CD4-positive, alpha-beta T cell (primary cell): Measurements from ENCODE around the gene TMPRSS6. TPM values are rescaled to one million over a fixed set of nuclear protein-coding genes. Genes with fewer than 3 reads are reported as not detected.
A peak's percentile ranks its signal among the peaks of the same experiment; 100 is the strongest.

Experiments used
- ATAC-seq: fragments of 200-7000 bp; cut with Tn5 transposase; one replicate; pipeline ENCODE4 v1.10.0; 2022; ENCODE audit warnings: mild to moderate bottlenecking; ENCODE audit not compliant: poor library complexity
- CTCF ChIA-PET: fragments of 350-600 bp; sonication (Branson Sonifier 250); formaldehyde crosslinking; loops from one replicate; lab custom pipeline; 2021; ENCODE audit warnings: antibody characterized with exemption, inconsistent platforms; lab: Charles Lee
- POLR2A ChIA-PET: fragments of 350-600 bp; sonication (Branson Sonifier 250); formaldehyde crosslinking; loops from one replicate; lab custom pipeline; 2021; ENCODE audit warnings: antibody characterized with exemption, inconsistent platforms; lab: Charles Lee
- DNase-seq, 14 experiments: peaks; one replicate each; pipeline ENCODE4 v3.0.0-alpha.2; 2013 to 2020; ENCODE audit warnings: mixed read lengths in 2 of 14
- H3K27ac ChIP-seq, 2 donors: one replicate each; pipeline versions ENCODE4 v1.5.1 to v1.7.0; 2013; ENCODE audit warnings: low read length in 2 of 2, low read depth in 1 of 2, mild to moderate bottlenecking in 1 of 2
- H3K27me3 ChIP-seq, 2 experiments: 1 replicate in 1 of 2; 2 replicates in 1 of 2; pipeline versions ENCODE4 v1.6.1 to v1.7.0; 2013; ENCODE audit warnings: low read length in 2 of 2, control low read depth in 1 of 2, mild to moderate bottlenecking in 1 of 2, moderate library complexity in 1 of 2; ENCODE audit not compliant: insufficient read depth in 2 of 2, control insufficient read depth in 1 of 2
- H3K36me3 ChIP-seq: one replicate; pipeline ENCODE4 v1.6.1; 2013; ENCODE audit warnings: low read length, control low read depth; ENCODE audit not compliant: insufficient read depth
- H3K4me1 ChIP-seq: one replicate; pipeline ENCODE4 v1.6.1; 2013; ENCODE audit warnings: low read length, control low read depth; ENCODE audit not compliant: insufficient read depth
- H3K4me3 ChIP-seq: one replicate; pipeline ENCODE4 v1.5.1; 2013; ENCODE audit warnings: mild to moderate bottlenecking, low read length, moderate library complexity
- H3K9me3 ChIP-seq, 2 experiments: 1 replicate in 1 of 2; 2 replicates in 1 of 2; pipeline versions ENCODE4 v1.6.1 to v1.7.0; 2013; ENCODE audit warnings: low read length in 2 of 2, mild to moderate bottlenecking in 2 of 2, control low read depth in 1 of 2, moderate library complexity in 1 of 2; ENCODE audit not compliant: control insufficient read depth in 1 of 2, insufficient read depth in 1 of 2
- H3K27ac Mint-ChIP-seq: one replicate; pipeline ENCODE4 v1.8.0; 2020; ENCODE audit warnings: mixed read lengths
- H3K27me3 Mint-ChIP-seq: one replicate; pipeline ENCODE4 v1.8.0; 2021; ENCODE audit warnings: mixed read lengths
- H3K36me3 Mint-ChIP-seq: one replicate; pipeline ENCODE4 v1.8.0; 2021; ENCODE audit warnings: low read depth, mixed read lengths
- H3K4me1 Mint-ChIP-seq: one replicate; pipeline ENCODE4 v1.8.0; 2021; ENCODE audit warnings: low read depth, mixed read lengths
- H3K4me3 Mint-ChIP-seq: one replicate; pipeline ENCODE4 v1.8.0; 2020; ENCODE audit warnings: mild to moderate bottlenecking, mixed read lengths
- H3K9me3 Mint-ChIP-seq: one replicate; pipeline ENCODE4 v1.8.0; 2020; ENCODE audit warnings: mixed read lengths
- intact Hi-C, 2 experiments: fragments of 100-400 bp; cut with DNase I in 1 of 2; cut with micrococcal nuclease in 1 of 2; formaldehyde crosslinking; loops; one replicate each; pipeline versions ENCODE4 v1.15.1 to v1.9.0; 2023 to 2025; cut with DNase I, micrococcal nuclease
- total RNA-seq, 174 experiments: library from RNA in 2 of 174; stranded (reverse) in 2 of 174; gene quantifications; one replicate each; pipeline ENCODE4 v1.2.3 and lab custom pipeline; 2021 to 2026
- TF ChIP-seq, protein P1 (sequence below): fragments of 200-600 bp; IDR thresholded peaks from one replicate; pipeline ENCODE4 v1.8.0; 2022; ENCODE audit warnings: antibody characterized with exemption, mild to moderate bottlenecking

The TMPRSS6 gene
- total RNA-seq, 2 experiments from 2014 or later = 0.19 to 0.39 TPM

DNA sequence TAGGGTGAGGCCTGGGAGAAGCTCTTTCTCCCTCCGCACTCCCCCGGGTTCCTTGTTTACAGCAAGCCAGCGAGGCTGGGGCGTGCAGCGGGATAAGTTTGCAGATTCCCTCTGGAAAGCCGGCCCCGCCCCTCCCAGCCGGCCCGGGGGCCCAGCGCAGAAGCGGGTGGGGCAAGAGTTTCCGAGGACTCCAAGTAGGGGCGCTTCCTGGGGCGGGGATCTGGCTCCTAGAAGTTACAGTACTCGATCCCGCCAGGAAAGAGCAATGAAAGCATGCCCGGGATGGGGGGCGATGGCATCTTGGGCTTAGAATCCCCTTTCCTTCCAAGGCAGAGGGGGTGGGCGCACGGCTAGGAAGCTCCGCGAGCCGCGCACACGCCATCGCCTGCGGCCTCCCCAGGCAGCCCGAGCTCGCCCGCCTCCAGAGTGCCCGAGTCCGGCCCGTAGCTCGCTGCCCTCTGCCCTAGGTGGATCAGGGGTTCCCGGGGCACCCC, 90.7 kb downstream of the TMPRSS6 start:
- peaks cover 0 to 4% of the 10 kb centered on the region in 2 experiments for H3K27me3 ChIP-seq
- intact Hi-C loops = loop anchor here in 1 of 2 experiments (10.0 kb wide), 1 partner anchor 74 kb away; no protein-coding TSS in a partner anchor
- peak overlapping the region; percentile 42 for H3K4me3 ChIP-seq
- no peaks in the 10 kb centered on the region for H3K36me3 ChIP-seq
- TF ChIP-seq, protein P1, sequence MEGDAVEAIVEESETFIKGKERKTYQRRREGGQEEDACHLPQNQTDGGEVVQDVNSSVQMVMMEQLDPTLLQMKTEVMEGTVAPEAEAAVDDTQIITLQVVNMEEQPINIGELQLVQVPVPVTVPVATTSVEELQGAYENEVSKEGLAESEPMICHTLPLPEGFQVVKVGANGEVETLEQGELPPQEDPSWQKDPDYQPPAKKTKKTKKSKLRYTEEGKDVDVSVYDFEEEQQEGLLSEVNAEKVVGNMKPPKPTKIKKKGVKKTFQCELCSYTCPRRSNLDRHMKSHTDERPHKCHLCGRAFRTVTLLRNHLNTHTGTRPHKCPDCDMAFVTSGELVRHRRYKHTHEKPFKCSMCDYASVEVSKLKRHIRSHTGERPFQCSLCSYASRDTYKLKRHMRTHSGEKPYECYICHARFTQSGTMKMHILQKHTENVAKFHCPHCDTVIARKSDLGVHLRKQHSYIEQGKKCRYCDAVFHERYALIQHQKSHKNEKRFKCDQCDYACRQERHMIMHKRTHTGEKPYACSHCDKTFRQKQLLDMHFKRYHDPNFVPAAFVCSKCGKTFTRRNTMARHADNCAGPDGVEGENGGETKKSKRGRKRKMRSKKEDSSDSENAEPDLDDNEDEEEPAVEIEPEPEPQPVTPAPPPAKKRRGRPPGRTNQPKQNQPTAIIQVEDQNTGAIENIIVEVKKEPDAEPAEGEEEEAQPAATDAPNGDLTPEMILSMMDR = no peak
- no peaks in the 10 kb centered on the region for H3K9me3 ChIP-seq
- peaks cover 13% of the 10 kb centered on the region for H3K27me3 Mint-ChIP-seq
- no peak overlapping the region for H3K27ac ChIP-seq
- POLR2A ChIA-PET = interaction anchor here (0.8 to 1.2 kb wide), 3 partner anchors 183 to 243 kb away, joined by 3 to 4 read pairs (median 3); partner anchors contain the start of gene IFT27
- DNase-seq (peak in 1 of 14 experiments; percentile 30), ATAC-seq (no peak)
- H3K36me3 Mint-ChIP-seq = no peaks in the 10 kb centered on the region
- H3K4me3 Mint-ChIP-seq = peak overlapping the region; percentile 85
- peaks cover 29% of the 10 kb centered on the region for H3K4me1 ChIP-seq
- CTCF ChIA-PET = interaction anchor here (0.6 to 0.7 kb wide), 3 partner anchors 101 to 246 kb away, joined by 3 to 5 read pairs (median 5); no protein-coding TSS in a partner anchor
- H3K9me3 Mint-ChIP-seq = no peaks in the 10 kb centered on the region
- H3K27ac Mint-ChIP-seq = no peak overlapping the region
- H3K4me1 Mint-ChIP-seq = peaks cover 11% of the 10 kb centered on the region

DNA sequence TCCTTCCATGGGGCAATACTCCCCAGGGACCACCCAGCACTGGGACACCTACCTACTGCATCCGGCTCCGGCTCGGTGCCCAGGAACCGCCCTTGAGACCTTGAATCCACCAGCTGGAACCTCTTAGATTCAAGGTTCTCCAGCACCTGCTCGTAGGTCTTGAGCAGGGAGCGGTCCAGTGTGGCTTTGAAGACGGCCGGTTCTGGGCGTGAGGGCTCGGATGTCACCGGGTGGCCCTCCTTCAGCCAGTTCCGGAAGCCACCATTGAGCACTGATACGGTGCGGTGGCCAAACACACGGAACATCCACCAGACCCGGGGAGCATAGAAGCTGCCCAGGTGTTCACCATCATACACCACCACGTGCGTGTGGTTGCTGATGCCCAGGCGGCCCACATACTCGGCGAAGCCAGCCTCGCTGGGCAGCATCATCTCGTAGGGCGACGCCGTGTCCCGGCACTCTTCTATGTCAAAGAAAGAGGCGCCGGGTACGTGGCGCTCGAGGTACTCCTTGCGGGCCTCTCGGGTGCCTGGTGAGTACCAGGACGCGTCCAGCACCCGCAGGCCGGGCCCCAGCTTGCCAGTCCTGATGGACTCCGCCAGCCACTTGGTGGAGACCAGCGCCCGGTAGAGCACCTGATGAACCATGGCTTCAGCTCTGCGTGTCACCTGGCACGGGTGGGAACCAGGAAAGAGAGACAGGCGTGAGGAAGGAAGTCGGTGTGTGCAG, 91.3 kb downstream of the TMPRSS6 start:
- no peak overlapping the region for H3K27ac ChIP-seq
- CTCF ChIA-PET = no interaction called here
- peaks cover 13% of the 10 kb centered on the region for H3K27me3 Mint-ChIP-seq
- peaks cover 11% of the 10 kb centered on the region for H3K4me1 Mint-ChIP-seq
- intact Hi-C loops = loop anchor here in 1 of 2 experiments (10.0 kb wide), 1 partner anchor 73 kb away; no protein-coding TSS in a partner anchor
- TF ChIP-seq, protein P1 = no peak
- DNase-seq (peak in 1 of 14 experiments; percentile 5), ATAC-seq (no peak)
- H3K9me3 Mint-ChIP-seq = no peaks in the 10 kb centered on the region
- peak overlapping the region; percentile 42 for H3K4me3 ChIP-seq
- peak overlapping the region; percentile 85 for H3K4me3 Mint-ChIP-seq
- H3K36me3 ChIP-seq = no peaks in the 10 kb centered on the region
- no peaks in the 10 kb centered on the region for H3K9me3 ChIP-seq
- H3K36me3 Mint-ChIP-seq = no peaks in the 10 kb centered on the region
- POLR2A ChIA-PET = interaction anchor here (1.2 kb wide), 2 partner anchors 224 to 242 kb away, joined by 3 to 4 read pairs; partner anchors contain the start of gene IFT27
- peaks cover 29% of the 10 kb centered on the region for H3K4me1 ChIP-seq
- H3K27me3 ChIP-seq = peaks cover 0 to 4% of the 10 kb centered on the region in 2 experiments
- no peak overlapping the region for H3K27ac Mint-ChIP-seq

DNA sequence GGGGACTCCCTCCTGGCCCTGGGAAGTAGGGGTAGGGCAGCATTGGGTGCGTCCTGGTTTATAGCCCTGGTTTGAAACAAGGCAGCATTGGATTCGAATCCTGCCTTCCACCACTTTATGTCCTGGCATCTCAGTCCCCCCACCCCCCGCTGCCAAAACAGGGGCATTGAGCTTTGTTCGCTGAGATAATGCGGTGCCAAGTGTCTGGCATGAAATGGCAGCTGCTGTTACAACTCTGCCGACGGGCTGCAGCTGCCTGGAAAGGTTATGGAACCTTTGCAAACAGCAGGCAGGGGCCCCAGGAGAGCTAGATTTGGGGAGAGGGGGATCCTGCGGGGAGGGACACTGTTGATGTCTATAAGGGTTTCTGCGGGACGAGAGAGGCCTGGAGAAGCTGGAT, 92.2 kb downstream of the TMPRSS6 start:
- no peaks in the 10 kb centered on the region for H3K9me3 Mint-ChIP-seq

More for the DNA sequence above, 92.2 kb downstream of the TMPRSS6 start:
- TF ChIP-seq, protein P1 = no peak
- ChIA-PET POLR2A (no interaction called here), CTCF (no interaction called here)
- Mint-ChIP-seq H3K27ac (no peak overlapping the region), H3K4me1 (peaks cover 11% of the 10 kb centered on the region), H3K36me3 (no peaks in the 10 kb centered on the region), H3K4me3 (peak overlapping the region; percentile 61), H3K27me3 (peaks cover 13% of the 10 kb centered on the region)
- H3K4me3 ChIP-seq = no peak overlapping the region
- DNase-seq (no peak), ATAC-seq (no peak)
- no peaks in the 10 kb centered on the region for H3K9me3 ChIP-seq
- intact Hi-C loops = loop anchor here in 1 of 2 experiments (10.0 kb wide), 1 partner anchor 73 kb away; no protein-coding TSS in a partner anchor
- H3K27me3 ChIP-seq = peaks cover 0 to 4% of the 10 kb centered on the region in 2 experiments
- H3K36me3 ChIP-seq = no peaks in the 10 kb centered on the region
- H3K27ac ChIP-seq = no peak overlapping the region
- H3K4me1 ChIP-seq = peaks cover 29% of the 10 kb centered on the region
